Measurements from ENCODE around the gene CCL13.
"Not testable (repeated sequence)": the region's sequence is repeated elsewhere in the genome, so short reads cannot be mapped to it uniquely, and the experiment has no call there.

Gene CCL13

DNA sequence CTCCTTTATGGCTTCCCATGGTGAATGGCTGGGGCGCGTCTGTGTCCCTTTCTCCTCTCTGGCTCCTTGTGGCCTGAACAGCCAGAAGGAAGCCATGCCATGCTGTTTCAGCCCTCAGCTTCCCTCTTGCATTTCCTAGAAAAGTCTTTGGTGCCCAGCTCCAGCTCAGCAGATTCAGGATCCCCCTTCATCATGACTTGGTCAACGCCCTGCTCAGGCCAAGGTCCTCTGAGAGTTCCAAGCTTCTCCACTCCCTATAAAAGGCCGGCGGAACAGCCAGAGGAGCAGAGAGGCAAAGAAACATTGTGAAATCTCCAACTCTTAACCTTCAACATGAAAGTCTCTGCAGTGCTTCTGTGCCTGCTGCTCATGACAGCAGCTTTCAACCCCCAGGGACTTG is at the start of gene CCL13:
CCL13 (plus strand) TSS at position 287 of the 400 bp plus-strand sequence; CDS start at position 334, 47 bp downstream.
- no peak for FAIRE-seq

DNA sequence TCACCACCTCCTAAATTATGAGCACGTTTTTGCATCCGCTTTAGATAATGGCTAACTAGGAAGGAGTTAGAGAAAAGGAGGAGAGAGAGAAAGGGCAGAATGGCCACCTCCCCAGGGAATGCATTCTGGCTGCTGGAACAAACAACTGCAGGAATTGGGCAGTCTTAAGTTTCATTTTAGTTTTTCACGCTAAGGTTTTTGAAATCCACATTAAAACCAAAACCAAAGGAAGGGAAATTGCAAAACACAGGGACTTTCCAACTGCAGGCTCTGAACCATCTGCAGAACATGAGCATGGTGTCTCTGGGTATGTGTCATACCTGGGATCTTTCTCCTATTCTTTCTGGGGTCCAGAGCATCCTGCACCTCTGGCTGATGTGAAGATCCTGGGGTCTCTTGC is 49.2 kb upstream of the CCL13 start:
- FAIRE-seq: no peak

DNA sequence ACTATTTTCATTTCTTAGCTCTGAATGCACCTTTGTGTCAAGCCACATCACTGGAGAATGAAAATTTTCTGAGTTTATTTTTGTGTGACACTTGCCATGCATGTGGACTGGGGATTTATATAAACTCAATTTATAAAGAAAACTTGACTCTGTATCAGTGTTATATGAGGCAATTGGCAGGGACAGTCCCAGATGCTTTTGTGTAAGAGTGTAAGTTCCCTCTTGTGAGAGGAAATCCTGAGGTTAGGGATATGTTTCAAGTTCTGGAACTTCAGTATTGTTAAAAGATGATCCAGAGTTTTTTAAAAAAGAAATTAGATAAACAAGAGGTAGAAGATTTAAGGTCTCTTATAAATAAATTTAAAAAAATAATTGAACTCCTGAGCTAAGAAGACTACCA is 47.9 kb upstream of the CCL13 start:
- FAIRE-seq: no peak

- FAIRE-seq: no peak
These were observed 45.0 kb upstream of the CCL13 start for GRCh38 chr17:34311291-34311690.

DNA sequence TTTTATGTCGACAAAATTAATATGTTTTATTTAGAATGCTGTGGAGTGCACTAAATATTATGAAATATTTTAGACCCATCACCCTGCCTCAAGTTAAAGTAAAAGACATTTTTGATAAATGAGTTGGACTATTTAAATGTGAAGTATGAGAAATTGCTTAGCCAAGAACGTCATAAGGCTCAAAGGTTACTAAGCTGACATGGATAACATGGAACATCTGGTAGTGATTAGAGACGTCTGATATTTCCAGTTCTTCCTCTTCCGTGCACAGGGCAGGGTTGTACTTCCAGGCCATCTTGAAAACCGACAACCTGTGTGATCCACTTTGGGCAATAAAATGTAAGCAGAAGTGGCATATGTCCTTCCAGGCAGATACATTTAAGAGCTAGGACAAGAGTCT is 44.2 kb upstream of the CCL13 start:
- no peak for FAIRE-seq

DNA sequence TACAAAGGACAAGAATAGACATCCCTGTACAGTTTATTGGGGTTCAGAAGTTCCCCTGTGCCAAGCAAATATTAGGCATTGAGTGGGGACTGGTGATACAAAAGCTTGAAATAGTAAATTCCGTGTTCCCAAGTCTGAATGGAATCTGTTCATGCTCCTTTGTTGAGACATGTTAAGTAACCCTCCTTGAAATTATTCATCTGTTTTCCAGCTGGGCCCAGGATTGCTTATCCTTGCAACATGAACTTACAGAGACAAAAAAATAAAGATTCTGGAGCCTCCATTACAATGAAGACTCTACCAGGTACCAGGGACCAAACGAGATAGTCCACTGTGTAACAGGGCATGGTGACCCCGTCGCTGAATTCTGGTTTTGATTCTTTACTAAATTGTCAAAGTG is 43.1 kb upstream of the CCL13 start:
- FAIRE-seq: no peak

GRCh38 chr17:34314279-34314678 is 42.0 kb upstream of the CCL13 start:
- FAIRE-seq: no peak

- FAIRE-seq: no peak
These were observed 37.8 kb upstream of the CCL13 start for GRCh38 chr17:34318474-34318873.

- FAIRE-seq: no peak
These were observed 37.2 kb upstream of the CCL13 start, which contains the start of gene CCL8 for GRCh38 chr17:34319039-34319483. Gene CCL8 (plus strand): TSS chr17:34319435. CDS start chr17:34319502, 67 bp downstream.

DNA sequence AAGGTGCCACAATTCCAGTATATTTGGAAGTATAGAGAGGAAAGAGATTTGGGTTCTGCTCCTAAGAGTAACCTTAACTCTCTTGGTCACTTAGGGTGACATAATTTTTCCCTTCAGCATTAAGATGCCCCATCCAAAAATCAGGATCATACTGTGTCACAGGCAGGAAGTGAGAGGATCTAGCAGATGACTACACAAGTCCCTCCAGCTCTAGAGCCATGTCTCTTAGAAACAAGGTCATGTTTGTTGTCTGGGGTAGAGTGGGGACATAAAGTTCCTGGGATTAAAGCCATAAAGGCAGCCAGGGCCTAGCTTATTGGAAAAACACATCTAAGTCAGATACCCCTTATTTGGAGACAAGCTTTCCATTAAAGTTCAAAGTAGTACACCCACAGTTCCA is 34.3 kb upstream of the CCL13 start:
- FAIRE-seq: no peak

DNA sequence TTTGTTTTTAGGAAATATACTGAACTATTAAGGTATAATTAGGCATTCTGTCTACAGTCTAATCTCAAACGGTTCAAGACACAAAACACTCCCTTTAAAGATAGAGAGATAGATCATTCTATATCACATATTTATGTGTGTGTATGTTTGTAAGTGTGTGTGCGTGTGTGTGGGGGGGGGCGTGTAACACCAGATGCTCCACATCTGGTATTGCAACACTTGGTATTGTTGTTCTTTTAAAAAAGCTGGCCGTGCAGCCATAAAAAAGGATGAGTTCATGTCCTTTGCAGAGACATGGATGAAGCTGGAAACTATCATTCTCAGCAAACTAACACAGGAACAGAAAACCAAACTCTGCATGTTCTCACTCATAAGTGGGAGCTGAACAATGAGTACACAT is 28.7 kb upstream of the CCL13 start:
- not testable (repeated sequence) for FAIRE-seq

- no peak for FAIRE-seq
These were observed 18.6 kb upstream of the CCL13 start for GRCh38 chr17:34337701-34338100.

DNA sequence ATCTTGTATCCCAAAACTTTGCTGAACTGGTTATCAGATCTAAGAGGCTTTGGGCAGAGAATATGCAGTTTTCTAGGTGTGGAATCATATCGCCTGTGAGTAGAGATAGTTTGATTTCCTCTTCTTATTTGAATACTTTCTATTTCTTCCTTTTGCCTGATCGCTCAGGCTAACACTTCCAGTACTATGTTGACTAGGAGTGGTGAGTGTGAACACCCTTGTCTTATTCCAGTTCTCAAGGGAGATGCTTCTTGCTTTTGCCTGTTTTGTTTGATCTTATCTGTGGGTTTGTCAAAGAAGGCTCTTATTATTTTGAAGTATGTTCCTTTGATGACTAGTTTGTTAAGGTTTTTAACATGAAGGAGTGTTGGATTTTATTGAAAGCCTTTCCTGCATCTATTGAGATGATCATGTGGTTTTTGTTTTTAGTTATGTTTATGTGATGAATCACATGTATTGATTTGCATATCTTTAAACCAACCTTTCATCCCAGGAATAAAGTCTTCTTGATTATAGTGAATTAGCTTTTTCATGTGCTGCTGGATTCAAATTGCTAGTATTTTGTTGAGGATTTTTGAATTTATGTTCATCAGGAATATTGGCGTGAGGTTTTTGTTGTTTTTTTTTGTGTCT is 17.0 kb upstream of the CCL13 start:
- no peak for FAIRE-seq

DNA sequence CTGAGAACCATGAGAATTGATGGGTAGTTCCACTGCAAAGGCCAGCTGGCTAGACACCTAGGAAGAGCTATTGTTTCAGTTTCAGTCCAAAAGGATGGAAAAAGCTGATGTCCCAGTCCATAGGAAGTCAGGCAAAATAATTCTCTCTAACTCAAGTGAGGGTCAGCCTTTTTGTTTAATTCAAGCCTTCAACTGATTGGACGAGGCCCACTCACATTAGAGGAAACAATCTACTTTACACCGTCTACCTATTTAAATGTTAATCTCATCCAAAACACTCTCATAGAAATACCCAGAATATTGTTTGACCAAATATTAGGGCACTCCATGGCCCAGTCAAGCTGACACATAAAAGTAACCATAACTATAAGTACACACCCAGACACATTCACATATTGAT is 14.4 kb upstream of the CCL13 start:
- FAIRE-seq: no peak

- FAIRE-seq: no peak
These were observed 9.2 kb upstream of the CCL13 start for GRCh38 chr17:34347063-34347462.

DNA sequence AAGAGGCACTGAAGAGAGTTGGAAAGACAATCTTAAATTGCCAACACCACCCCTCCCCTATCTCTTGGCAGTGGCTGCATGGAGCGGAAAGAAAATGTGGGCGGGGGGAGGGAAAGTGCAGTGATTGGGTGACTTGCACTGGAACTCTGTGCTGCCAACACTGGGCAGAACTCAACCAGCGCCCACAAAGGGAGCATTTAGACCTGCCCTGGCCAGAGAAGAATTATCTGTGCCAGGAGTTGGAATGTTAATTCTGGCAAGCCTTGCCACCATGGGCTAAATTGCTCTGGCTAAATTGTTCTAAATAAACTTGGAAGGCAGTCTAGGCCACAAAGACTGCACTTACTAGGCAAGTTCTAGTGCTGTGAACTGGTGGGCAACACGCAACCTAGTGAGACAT is 6.5 kb upstream of the CCL13 start:
- FAIRE-seq: no peak

DNA sequence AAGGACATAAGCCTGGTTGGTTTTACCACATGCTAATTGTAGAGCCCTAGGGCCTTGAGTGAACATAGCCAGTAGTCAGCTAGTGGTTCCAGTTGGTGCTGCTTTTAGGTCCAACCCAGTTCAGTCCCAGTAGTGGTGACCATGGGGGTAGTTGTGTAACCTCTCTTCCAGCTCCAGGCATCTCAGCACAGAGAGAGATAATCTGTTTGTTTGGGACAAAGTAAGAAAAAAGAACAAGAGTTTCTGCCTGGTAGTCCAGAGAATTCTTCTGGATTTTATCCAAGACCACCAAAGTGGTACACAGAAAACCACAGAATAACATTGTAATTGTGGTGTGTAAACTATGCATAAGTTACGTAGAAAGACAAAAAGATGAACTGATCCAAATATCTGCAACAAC is 5.2 kb upstream of the CCL13 start:
- no peak for FAIRE-seq

DNA sequence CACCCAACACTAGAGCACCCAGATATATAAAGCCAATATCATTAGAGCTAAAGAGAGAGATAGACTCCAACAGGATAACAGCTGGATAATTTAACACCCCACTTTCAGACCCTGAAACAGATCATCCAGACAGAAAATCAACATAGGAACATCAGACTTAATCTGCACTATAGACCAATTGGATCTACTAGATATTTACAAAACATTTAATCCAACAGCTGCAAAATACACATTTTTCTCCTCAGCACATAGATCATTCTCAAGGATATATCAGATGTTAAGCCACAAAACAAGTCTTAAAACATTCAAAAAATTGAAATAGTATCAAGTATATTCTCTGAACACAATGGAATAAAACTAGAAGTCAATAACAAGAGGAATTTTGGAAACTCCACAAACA is 4.1 kb upstream of the CCL13 start:
- no peak for FAIRE-seq

DNA sequence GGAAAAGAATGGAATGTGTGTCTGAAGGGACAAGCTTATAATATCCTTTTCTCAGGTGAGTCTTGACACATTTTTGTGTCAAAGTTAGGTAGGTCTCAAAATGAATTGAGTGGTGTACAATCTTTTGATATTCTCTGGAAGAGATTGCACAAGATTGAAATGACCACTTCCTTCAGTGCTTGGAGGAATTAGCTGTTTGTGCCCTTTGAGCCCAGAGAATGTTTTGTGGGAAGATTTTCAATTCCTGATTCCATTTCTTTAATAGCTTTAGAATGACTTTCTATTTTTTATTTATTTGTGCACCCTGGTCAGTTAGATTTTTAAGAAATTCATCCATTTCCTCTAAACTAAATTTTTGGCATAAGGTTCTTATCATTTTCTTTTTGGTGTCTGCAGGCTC is 1.6 kb upstream of the CCL13 start:
- FAIRE-seq: no peak

DNA sequence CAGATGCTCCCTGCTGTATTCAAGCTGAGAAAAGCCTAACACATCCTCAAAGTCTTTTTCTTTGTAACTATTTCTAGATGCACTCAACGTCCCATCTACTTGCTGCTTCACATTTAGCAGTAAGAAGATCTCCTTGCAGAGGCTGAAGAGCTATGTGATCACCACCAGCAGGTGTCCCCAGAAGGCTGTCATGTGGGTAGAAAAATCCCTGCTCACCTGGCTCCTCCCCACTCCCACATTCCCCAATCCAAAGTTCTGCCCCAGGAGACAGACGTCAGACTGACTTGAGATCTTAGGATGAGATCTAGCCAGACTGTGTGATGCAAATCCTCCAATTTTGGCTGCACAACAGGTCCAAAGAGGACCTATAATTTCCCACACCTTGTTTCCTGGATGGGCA is 1.1 kb downstream of the CCL13 start:
- FAIRE-seq: no peak

- no peak for FAIRE-seq
These were observed 2.4 kb downstream of the CCL13 start for GRCh38 chr17:34358631-34359030.

DNA sequence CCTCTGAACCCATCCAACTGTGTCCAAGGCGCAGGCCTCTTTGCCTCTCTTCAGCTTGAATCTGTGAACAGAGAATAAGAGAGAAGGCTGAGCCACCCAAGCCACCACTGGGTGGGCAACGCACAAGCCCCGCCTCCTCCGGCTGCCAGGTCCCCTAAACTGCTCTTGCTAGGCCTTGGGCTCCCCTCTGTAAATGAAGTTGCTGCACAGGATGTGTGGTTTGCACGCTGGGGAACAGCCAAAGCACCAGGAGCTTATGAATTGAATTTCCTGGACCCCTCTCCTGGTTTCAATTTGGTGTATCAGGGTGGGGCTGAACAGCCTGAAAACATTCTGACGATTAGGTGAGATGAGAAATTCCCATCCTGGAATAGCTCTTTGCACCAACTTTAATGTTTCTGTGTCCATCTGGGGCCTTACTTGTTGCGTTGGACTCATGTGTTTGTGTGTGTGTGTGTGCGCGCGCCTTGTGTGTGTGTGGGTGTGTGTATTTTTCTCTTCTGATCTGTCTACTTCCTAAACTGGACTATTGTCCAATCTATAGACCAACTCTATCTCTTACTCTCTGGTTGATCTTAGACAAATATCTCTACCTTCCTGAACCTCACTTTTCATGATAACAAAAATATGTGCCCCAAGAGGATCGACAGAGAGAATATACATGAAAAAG is 4.5 kb downstream of the CCL13 start:
- FAIRE-seq: no peak

DNA sequence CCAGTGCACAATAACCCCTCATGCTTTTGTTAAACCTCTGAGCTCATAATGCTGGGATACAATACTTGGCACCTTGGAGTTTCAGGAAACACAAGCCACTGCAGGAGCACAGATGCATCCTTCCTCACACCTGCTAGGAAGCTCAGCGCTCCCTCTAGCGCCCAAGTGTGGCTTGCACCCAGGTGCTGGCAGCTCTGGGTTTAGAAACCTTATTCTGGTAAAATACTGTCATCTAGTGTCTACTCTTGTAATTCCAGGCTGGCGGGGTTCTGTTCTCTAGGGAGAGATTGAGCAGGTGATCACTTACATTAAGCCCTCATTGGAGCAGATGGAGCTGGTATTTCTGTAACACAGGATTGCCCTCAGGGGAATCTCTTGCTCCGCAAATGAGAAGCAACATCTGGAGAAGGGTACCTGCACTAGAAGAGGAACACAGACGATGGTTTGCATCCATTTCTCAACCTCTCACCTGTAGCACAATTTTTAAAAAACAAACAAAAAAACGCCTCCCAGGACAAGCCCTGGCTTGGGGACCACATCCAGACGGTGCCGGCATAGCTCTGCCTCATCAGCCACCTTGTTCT is 5.3 kb downstream of the CCL13 start:
- no peak for FAIRE-seq

DNA sequence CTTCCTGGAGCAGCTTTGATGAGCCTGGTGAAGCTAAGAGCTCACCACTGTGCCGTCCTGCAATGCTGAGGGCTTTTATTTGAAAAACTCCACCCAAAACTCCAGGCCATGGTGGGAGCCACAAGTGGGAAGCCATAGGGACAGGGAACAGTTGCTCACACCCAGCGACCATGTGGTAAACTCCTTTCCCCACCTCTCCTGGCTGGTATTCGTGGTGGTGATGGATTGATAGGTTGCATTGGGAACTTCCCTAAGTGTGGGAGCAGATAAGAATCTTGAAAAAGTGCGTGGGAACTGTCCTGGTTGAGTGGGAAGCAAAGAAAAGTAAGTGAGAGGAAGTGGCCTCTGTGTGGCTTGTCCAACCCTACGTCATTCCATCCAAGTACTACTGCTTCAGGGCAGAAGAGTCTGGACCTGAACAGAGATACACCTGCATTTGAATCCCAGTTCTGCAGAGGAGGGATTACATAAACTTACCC is 6.9 kb downstream of the CCL13 start, which contains the start of gene CCL1:
CCL1 (minus strand) TSS at position 51 of the 479 bp plus-strand sequence. CDS start 72 bp downstream, outside the sequence.
- FAIRE-seq: no peak
